GM15510 (cell line): ENCODE measurements around the gene GPSM1.

Experiments used
- POLR2A ChIP-seq: IDR thresholded peaks from 3 replicates; pipeline ENCODE4 v1.6.1; 2011; ENCODE audit warnings: borderline replicate concordance; ENCODE audit not compliant: insufficient read length; ENCODE audit errors: extremely low read depth

Gene GPSM1

GRCh38 chr9:136399176-136400037, 72.1 kb downstream of the GPSM1 start:
- TF ChIP-seq POLR2A, result no peak

DNA sequence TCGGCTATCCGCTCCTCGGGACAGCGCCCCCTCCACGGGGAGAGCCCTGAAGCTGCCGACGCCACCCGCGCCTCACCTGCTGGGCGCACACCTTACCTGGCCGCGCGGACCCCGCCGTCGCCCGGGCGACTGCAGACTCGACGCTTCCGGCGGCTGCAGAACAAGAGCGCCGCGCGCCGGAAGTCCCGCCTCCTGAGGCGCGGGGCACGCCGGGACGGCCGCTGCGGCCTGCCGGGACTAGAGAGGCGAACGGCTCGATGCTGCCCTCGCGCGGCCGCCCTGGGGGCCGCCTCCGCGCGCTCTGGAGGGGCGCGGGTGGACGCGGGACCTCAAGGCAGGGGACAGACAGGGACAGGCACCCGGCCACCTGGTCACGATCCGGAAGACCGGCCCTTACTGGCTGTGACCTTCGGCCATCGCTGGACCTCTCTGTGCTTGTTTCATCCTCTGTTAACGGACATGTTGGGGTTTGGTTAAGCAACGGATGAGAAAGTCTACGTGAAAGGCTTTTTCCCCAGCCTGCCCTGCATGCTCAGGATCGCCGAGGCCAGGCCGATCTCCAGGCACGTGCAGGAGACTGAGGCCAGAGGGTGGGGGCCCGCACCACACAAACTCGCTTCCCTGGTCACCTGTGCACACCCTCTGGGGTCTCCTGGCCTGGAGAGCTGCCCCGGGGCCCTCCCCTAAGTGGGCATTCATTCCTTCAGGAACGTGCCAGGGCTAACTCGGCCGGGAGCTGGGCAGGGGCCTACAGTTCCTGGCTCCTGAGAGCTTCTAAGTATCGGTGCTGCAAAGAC, 72.9 kb downstream of the GPSM1 start, which contains the start of gene SNAPC4:
Gene SNAPC4 (minus strand): TSS at position 133 of the 797 bp plus-strand sequence. CDS start 1,742 bp downstream, outside the sequence.
- peak; percentile 94 for TF ChIP-seq POLR2A

- no peak for TF ChIP-seq POLR2A
Observed at GRCh38 chr9:136401173-136401922, 74.0 kb downstream of the GPSM1 start.

DNA sequence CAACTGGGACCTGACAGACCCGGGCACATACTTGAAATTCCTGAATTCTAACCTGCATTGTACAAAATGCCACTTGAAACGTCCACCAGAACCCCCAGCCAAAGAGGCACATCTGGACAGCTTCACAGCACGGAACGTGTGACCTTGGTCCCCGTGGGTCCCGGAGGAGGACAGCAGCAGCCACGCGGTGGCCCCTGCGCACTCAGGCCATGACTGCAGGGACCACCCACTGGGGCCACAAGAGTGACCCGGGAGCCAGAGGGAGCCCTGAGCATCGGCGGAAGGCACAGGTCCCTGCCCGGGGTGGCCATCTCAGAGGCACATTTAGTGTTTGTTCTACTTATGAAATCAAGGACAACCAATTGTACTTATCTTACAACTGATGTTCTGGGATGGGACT, 74.7 kb downstream of the GPSM1 start:
- no peak for TF ChIP-seq POLR2A

GRCh38 chr9:136403538-136403914, 76.2 kb downstream of the GPSM1 start:
- TF ChIP-seq POLR2A, result peak; percentile 32

- TF ChIP-seq POLR2A, result no peak
Observed at GRCh38 chr9:136403915-136404800, 76.8 kb downstream of the GPSM1 start.

DNA sequence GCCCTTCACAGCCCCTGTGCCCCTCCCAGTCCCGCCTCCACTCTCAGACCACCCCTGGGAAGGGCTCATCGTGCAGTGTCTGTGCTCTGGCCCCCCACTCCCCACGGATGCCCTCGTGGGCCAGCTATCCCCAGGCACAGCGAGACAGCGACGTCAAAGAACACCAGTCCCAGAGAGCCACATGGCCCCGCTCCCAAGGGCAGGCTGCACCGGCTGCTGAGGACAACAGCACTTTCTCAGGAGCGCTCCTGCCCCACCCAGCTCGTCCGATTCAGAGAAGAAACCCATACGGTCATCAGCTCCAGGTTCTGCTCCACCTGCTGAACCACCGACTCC, 77.4 kb downstream of the GPSM1 start:
- TF ChIP-seq POLR2A, result no peak

DNA sequence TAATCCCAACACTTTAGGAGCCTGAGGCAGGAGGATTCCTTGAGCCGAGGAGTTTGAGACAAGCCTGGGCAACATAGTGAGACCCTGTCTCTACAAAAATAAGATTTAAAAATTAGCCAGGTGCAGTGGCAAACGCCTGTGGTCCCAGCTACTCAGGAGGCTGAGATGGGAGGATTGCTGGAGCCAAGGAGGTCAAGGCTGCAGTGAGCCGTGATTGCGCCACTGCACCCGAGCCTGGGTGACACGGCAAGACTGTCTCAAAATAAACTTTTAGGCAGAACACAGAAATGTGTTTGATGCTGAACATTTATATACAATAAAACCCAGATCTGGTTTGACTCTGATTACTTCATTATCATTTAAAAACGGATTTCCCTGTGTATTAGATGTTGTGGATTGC, 78.1 kb downstream of the GPSM1 start:
- no peak for TF ChIP-seq POLR2A

- TF ChIP-seq POLR2A, result no peak
Observed at GRCh38 chr9:136407911-136408310, 80.6 kb downstream of the GPSM1 start.
